SK-N-MC (cell line): ENCODE measurements around the gene SRGAP1.

ENCODE experiments used
- EZH2 ChIP-seq: fragments of 200-600 bp; sonication (generic); IDR thresholded peaks from one replicate; pipeline ENCODE4 v1.6.1; 2017; ENCODE audit warnings: antibody characterized with exemption
- FOXP2 ChIP-seq: optimal IDR thresholded peaks from 2 replicates; pipeline ENCODE3; 2011; ENCODE audit warnings: mild to moderate bottlenecking, moderate library complexity; ENCODE audit not compliant: insufficient read depth; ENCODE audit errors: extremely low read length, control extremely low read depth
- POLR2AphosphoS5 ChIP-seq: IDR thresholded peaks from 2 replicates; pipeline ENCODE4 v1.6.1; 2012; ENCODE audit warnings: mild to moderate bottlenecking, low read depth, low read length, borderline replicate concordance

GRCh38 chr12:64090047-64090446 is 245.5 kb downstream of the SRGAP1 start:
- TF ChIP-seq POLR2AphosphoS5: no peak
- no peak for TF ChIP-seq EZH2
- TF ChIP-seq FOXP2: no peak
